DMS53 treated with DMSO at 0.1 percent for 48 hours (cell line): ENCODE measurements around the gene SOX8.

ENCODE experiments used
- DNase-seq: peaks from one replicate; lab custom pipeline; 2025; ENCODE audit not compliant: unreplicated experiment; lab: John Stamatoyannopoulos, UW

The SOX8 gene

DNA sequence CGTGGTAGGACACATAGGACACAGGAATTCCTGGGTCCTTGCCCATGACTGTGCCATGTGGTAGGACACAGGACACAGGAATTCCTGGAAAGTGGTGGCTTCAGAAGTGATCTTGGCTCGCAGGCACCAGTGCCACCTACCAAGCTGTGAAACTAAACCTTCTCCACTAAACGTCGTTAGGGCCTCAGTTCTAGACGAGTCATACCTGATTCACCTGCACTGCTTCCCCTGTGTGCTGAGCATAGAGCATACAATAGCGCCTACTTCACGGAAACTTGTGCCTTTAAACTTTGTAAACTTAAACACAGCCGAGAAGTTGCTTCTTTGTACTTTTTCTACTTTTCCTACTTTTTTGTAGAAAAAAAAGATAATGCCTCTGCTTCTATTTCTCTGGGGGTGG lies 4.8 kb downstream of the SOX8 start:
- no peak for DNase-seq

DNA sequence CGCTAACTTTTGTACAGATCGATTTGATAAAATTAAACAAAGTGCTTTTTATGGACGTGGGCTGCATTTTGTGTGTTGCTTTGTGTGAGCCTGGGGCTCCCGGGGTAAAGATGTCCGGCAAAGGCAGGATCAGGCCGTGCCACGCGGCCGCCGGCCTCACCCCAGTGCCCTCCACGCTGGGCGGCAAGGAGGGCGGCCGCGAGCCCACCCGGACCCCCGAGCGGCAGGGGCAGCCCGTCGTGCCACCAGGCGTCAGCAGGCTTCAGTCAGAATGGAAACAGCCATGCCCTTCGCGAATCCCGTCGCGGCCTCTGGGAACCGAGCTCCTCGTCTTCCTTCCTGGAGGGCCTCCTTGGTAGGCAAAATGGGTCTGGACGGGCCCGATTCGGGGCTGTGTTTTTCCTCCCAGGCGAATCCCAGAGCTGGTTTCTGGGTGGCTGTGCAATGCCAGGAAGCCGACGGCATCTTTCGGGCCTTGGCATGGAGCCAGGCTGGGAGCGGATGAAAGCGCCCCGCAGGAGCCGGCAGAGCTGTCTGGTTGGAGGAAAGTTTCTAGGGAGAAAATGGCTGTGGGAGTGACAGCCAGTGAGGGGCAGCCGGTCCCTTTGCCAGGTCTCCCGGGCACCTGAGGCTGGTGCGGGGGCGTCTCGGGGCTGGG lies 5.5 kb downstream of the SOX8 start:
- no peak for DNase-seq

- no peak for DNase-seq
Observed at GRCh38 chr16:987906-988305, 6.3 kb downstream of the SOX8 start.

GRCh38 chr16:988471-989353 lies 7.1 kb downstream of the SOX8 start:
- DNase-seq, result no peak

DNA sequence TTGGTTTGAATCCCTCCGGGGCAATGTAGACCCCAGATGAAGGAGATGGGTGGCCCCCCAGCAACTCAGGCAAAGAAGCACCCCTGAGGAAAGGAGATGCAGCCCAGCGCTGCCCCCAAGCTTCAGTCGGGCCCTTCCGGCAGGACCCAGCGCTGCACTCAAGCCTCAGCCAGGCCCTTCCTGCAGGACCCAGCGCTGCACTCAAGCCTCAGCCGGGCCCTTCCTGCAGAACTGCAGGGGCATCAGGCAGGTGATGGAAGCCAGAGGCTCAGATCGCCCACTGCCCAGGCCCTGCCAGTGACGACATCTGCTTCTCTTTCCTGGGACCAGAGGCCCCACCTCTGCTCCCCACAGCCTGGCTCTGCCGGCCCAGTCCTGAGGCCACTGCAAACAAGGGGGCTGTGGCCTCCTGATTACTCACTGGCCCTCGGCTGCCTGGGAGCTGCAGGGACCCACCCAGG lies 7.8 kb downstream of the SOX8 start:
- no peak for DNase-seq

GRCh38 chr16:990516-991291 lies 9.1 kb downstream of the SOX8 start:
- DNase-seq, result no peak

DNA sequence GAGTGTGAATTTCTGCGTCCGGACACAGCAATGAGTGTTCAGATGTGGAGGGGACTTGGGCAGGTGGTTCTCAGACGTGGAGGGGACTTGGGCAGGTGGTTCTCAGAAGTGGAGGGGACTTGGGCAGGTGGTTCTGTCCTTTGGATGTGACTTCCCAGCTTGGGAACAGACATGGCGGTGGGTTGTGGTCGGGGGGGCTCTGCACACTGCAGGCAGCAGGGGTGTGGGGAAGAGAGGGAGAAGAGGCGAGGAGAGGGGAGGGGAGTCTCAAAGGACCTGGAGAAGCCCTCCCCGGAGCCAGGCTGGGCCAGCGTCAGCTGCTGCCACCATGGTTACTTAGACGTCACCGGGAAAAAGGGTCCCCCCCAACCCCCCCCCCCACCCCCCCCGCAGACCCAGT lies 9.8 kb downstream of the SOX8 start:
- no peak for DNase-seq

- DNase-seq, result no peak
Observed at GRCh38 chr16:991773-992172, 10.2 kb downstream of the SOX8 start.

DNA sequence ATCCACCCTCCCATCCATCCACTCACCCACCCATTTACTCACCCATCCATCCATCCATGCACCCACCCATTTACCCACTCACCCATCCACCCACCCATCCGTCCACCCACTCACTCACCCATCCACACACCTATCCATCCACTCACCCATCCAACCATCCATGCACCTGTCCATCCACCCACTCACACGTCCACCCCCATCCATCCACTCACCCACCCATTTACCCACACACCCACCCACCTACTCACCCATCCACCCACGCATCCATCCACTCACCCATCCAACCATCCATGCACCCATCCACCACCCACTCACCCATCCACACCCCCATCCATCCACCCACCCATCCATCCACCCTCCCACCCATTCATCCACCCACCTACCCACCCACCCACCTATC lies 12.2 kb downstream of the SOX8 start:
- DNase-seq, result no peak

- no peak for DNase-seq
Observed at GRCh38 chr16:995087-995486, 13.5 kb downstream of the SOX8 start.

DNA sequence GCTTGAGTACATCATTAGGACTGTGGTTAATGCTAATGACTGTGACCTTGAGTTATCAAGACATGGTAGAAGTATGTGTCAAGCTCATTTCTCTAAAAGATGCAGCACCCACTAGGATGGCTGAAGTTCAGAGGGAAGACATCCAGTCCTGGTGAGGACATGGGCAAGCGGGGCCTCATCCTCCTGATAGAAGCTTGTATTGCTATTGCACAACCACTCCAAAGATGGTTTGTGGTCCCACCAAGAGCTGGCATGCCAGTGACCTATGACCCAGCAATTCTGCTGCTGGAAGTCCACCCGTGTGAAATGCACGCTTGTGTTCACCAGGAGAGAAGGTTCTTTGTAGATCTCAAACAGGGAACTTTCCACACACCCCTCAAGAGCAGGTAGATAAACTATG lies 14.2 kb downstream of the SOX8 start:
- no peak for DNase-seq

GRCh38 chr16:996681-997080 lies 15.1 kb downstream of the SOX8 start:
- DNase-seq, result no peak

DNA sequence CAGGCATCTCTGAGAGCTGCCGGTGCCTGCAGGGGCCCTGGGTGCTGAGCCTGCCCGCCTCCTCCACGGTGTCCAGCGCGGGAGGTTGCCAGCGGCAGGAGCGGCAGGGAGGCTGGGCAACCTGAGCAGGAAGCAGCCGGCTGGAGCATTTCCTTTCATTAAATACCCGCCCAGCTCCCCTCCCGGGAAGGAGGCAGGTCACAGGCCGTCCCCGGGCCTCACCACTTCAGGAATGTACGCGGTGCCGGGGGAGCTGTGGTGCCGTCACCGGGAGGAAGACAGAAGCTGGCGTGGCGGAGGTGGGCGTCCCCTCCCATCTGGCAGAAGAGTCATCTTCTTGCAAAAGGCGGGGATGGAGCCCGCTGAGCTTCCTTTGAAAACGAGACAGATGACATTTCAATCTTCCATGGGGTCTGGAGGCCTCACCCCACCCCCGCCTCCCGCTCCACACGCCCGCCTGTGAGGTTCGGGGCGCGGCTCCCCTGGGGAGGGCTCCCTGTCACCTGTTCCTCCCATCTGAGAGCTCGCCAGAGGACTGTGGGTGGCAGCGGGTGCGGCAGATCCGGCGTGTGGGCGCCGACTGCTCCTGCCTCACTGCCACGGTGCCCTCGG lies 16.0 kb downstream of the SOX8 start:
- DNase-seq, result no peak

DNA sequence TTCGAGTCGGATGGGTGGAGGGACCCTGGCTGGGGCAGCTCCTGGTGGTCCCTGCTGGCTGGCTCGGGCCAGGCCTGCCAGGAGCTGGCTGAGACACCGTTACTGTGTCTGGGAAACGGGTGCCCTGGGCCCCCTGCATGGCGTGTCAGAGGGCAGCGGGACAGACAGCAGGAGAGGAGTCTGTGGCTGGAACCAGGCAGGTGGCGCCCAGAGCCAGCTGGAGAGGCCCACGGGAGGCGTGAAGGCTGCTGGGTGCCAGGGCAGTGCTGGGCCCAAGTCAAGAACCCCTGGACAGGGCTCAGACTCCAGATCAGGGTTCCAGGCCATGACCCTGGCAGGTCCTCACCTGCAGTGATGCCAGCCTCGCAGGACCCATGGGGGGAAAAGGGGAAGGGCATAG lies 16.6 kb downstream of the SOX8 start:
- DNase-seq, result no peak

- no peak for DNase-seq
Observed at GRCh38 chr16:998615-999014, 17.0 kb downstream of the SOX8 start.

DNA sequence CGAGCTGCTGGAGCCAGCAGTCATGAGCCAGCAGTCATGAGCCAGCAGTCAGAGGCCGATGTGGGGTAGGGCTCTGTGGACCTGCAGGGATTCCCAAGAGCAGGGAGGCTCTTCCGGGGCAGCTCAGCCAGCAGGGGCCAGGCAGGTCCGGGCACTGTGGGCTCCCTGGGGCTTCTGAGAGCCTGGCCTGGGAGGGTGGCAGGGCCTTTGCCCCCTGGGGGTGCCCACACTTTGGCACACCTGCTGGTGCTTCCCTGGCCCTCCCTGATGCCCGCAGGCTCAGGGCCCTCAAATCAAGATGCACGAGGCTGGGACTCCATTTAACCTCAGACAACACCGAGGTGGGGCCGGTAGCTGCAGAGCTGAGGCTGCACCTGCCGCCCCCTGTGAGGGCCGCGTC lies 18.1 kb downstream of the SOX8 start:
- no peak for DNase-seq

DNA sequence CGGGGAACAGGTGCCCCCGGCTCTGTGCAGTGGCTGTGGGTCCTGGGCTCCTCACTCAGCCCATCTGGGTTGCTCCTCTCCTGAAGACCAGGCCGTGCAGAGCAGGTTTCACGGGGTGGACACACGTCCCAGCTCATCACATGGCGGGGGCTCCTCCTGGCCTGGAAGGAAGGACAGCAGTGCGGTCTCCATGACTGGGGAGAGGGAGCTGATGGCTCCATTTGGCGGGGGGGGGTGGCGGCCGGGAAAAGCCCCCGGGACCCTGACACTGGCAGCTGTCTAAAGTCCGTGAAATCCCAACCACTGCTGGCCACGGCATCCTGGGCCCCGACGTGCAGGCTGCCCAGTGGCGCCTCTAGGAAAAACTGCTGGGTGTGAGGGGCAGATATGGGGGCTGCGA lies 19.0 kb downstream of the SOX8 start:
- DNase-seq, result no peak

GRCh38 chr16:1001096-1001495 lies 19.5 kb downstream of the SOX8 start:
- DNase-seq, result no peak

DNA sequence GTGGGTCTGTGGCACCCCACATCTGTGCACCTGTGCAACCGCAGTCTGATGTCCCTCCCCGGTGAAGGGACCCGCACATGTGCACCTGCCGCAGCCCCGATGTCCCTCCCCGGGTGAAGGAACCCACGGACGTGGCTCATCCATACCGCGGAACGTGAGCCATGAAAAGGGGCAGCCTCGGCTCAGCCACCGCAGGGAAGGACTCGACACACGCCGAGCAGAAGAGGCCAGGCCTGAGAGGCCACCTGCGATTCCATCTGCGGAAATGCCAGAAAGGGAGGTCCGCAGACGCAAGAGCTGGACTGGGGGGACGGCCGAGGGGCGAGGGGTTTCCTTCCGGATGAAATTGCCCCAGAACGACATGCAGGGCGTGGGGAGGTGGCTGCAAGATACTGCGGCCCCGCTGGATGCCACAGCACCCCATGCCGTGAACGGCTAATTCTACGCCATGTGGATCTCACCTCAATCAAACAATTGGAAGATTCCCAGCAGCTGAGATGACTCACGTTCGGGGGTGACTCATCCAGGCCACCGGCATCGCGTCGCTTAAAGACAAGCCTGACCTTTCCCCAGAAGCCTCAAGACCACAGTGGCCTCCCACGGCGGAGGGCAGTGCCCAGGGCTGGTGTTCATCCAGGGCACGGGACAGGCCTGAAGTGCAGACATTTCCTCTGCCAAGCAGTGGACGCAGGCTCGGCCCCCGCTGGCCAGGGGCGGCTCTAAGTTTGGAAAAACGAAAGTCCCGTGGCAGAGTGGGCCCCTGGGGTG lies 21.0 kb downstream of the SOX8 start:
- DNase-seq, result no peak
